GM19238 (cell line): ENCODE data around the gene FAM219A.
A peak's percentile ranks its signal among the peaks of the same experiment; 100 is the strongest.
"Not testable (repeated sequence)": the region's sequence is repeated elsewhere in the genome, so short reads cannot be mapped to it uniquely, and the experiment has no call there.

ENCODE experiments used
- DNase-seq: peaks from one replicate; pipeline ENCODE4 v3.0.0; 2011; ENCODE audit warnings: low spot score; ENCODE audit not compliant: insufficient read length

FAM219A gene

GRCh38 chr9:34446468-34446891 lies 11.9 kb downstream of the FAM219A start:
- DNase-seq, result no peak

GRCh38 chr9:34443976-34444375 lies 14.4 kb downstream of the FAM219A start:
- DNase-seq, result no peak

GRCh38 chr9:34443533-34443932 lies 14.8 kb downstream of the FAM219A start:
- no peak for DNase-seq

DNA sequence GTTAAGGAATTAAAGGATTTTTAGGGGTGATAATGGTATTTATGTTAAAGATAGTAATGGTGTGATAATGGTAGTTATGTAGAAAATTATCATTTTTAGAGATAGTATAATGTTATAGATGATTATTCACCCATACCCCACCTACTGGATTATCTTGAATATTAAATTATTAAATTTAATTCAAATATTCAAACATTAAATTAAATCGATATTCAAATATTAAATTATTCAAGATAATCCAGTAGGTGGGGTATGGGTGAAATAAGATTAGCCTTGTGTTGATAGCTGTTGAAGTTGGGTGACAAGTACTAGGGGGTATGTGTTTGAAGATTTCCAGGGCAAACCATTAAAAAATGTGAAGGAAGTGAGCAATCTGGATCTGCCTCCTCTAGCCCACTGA lies 15.6 kb downstream of the FAM219A start:
- DNase-seq, result no peak

DNA sequence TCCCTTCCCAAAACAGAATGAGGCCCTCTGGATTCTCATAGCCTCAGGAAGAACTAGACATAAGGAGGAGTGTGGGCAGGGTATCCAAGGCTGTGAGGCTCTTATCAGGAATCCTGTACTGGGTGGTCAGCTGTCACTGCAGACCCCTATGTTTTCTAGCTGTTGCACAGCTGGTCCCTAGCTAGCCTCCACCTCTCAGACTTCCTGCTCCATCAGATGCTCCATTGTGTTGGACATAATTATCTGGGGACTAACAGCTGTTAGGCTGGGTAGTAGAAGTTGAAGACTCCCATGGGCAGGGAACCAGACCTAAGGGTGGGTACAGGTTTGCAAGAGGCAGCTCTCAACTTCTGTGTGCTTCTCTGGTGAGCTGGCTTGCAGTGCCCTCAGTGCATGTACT lies 18.4 kb downstream of the FAM219A start:
- DNase-seq, result no peak

GRCh38 chr9:34438465-34438864 lies 19.9 kb downstream of the FAM219A start:
- DNase-seq, result not testable (repeated sequence)

- DNase-seq, result not testable (repeated sequence)
Observed at GRCh38 chr9:34437926-34438307, 20.5 kb downstream of the FAM219A start.

DNA sequence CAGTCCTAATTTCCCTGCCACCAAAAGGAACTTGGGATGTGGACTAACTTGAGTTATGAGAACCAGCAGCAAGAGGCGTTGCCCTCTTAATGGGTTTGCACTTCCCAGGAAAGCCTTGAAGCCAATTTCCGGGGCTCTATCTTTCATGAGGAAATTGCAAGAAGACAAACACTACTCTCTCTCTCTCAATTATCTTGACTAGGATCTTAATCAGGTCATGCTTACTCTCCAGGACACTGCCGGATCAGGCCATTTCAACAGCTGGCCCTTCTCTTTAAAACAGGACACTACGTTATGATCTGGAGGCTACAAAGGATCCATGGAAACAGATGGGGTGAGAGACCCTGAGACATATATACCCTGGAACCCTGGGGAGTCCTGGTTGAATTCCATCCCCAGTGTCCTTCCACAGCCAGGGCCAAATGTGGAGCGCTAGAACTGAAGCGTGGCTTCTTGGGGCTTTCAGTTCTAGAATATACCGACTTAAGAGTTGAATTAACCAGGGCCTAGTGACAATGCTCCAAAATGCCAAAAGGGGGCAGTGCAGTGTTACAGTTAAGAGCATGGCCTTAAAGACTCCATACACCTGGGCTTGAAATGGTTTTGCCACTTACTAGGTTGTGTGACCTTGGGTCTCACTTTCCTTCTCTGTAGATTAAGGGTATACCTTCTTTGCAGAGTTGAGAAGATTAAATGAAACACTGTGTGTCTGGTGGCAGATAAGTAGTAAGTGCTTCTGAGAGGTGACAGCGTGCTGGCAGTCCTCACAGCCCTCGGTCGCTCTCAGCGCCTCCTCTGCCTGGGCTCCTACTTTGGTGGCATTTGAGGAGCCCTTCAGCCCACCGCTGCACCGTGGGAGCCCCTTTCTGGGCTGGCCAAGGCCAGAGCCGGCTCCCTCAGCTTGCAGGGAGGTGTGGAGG lies 21.1 kb downstream of the FAM219A start:
- peak; percentile 32 for DNase-seq

DNA sequence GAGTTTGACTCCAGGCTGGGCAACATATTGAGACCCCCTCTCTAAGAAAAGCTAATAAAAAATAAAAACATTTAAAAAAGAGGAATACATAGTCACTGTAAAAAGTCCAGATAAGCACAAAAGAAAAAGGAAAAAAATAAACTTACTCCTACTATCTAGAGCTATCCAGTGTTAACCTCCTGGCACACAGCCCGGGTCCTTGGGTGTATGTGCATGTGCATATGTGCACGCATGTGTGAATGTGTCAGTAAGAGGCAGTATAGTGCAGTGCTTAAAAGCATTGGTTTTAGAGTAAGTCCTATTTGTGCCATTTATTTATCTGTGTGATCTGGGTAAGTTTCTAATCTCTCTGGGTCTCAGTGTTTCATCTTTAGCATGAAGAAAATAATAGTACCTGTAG lies 26.7 kb downstream of the FAM219A start:
- no peak for DNase-seq

- DNase-seq, result no peak
Observed at GRCh38 chr9:34430843-34431437, 27.4 kb downstream of the FAM219A start.

- no peak for DNase-seq
Observed at GRCh38 chr9:34428325-34428958, 29.9 kb downstream of the FAM219A start.

DNA sequence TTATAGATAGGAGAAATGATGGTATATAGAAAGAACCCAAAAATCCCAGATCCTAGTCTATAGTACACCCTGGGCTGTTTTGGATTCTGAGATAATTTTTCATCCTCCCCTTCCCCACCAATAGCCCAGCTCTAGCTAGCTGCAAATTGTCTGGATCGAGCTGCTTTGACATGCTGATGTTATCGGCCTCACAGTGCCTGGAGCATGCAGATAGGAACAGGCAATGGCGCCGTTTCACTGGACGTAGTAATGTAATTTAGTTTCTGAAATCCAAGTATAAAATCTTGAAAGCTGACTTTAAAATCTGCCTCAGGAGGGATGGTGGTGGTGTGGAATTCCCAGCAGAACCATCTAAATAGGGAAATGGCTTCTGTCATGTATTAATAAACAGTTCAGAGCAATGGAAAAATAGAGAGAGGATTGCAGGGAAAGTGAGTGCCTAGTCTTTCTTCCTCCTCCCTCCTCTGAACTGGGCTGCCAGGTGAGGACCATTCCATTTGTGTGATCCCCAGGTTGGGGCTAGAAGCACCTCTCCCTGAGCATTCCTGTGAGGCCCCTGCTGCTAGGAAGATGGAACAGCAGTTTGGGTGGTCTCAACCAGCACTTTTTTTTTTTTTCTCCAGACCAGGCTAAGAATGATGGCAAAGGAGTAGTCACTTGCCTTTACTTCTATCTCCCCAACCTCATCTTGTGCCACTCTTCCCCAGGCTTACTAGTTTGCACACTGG lies 31.9 kb downstream of the FAM219A start:
- DNase-seq, result no peak

DNA sequence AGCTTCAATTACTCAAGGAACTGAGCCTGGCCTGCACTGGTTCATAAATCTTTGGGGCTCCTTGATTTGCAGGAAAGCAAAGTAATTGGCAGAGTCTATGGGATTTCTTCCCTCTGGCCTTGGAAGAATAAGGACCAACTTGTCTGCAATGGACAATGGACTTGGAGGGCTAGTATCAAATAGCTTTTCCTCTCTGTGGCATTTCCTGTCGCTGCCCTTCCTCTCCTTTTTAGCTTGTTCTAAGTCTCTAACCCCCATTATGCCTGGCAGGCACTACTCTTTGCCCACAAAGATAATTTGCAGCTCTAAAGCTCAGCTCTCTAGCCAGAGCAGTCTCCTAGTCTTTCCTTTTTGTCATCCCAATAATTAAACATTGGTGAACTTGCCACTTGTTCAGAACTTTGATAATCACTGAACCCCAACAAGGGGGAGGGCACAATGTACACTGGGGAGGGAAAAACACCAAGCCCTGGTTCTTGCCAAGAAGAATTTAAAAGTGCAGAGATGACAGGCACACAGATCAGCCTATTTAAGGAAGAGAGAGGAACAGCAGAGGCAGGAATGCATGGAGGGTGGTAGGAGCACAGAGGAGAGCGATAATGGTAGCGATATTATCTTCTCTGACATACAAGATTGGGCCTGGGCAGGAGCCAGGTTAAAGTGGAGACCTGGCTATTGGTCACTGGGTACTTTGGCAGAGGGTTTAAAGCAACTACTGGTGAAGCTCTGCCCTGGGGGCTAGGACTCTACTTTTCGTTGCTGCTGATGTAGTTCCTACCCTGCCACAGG lies 38.5 kb downstream of the FAM219A start:
- DNase-seq, result no peak

DNA sequence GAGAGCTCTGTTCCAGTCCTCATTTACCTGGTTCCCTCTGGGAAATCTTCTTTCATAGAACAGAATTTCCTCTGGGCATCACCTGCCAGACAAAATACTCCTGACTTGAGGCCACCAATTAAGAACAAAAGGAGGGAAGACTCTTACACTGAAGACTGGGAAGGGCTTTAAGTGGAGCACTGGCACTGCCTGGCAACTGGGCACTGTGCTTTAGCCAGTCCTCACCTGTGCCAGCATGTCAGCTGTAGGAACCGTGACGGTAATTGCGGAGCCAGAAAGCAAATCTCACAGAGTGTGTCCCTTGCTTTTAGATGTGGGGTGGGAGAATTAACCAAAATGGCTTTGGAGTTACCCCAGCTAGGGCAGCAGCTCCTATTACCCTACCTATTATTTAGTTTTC lies 40.6 kb downstream of the FAM219A start:
- no peak for DNase-seq

DNA sequence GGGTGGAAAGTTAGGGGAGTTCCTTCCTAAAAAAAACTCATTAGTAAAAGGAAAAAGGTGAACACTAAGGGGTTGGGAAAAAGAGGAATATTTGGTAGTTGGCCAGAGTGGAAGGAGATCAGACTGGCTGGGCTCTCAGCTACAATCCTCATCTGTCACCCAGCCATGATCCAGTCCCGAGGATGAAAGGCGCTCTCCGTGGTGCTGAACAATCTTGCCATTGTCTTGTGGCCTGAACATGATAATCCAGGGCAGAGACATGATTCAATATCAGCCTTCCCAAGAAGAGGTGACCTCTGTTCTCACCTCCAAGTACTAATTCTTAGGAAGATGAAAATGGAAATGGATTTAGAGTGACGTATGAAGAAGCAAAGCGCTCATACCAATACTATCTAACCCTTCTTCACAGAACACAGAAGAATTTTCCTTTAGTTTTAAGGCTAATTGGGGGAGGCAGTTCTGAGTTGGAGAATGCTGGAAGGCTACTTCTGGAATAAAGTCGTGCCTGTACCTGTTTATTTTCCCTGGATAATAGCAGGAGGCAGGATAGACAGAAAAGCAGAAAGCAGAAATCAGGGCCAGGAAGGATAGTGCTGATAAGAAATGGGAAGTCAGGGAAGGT lies 45.0 kb downstream of the FAM219A start:
- peak; percentile 23 for DNase-seq

- DNase-seq, result no peak
Observed at GRCh38 chr9:34412336-34412735, 46.0 kb downstream of the FAM219A start.

DNA sequence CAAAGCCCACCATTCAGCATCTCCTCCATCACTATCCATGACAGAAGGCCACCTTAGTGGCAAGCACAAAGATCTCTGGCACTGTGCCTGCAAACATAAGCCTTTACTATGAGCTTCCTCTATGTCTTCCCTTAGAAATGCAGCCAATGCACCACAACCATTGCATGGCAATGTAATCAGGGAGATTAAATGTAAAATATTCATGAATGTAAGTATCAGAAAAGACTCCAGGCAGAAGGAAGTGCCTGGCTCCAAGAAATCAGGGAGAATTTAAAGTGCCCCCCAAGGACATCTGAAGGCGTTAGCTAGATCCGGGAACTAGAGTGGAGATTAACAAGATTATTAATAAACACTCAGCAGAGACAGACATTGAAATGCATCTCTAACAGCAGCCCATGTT lies 49.2 kb downstream of the FAM219A start:
- no peak for DNase-seq

- no peak for DNase-seq
Observed at GRCh38 chr9:34408173-34408572, 50.2 kb downstream of the FAM219A start.

DNA sequence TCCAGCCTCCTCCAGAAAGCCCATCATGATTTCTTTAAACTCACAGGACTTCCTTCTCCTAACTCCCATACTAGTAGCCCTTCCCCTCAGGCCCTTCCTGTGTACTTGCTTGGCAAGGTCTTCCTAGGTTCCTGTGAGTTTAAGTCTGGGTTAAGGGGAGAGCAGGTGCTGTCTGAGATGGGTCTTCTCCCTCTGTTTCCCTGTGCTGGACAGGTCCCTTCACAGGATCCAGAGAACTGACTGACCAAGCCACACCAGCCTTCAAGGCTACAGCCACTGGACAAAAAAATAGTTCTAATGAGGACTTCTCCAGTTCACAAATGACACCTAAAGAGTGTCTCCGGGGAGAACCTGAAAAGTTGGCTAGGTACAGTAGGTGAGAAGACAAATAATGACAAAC lies 52.2 kb downstream of the FAM219A start:
- no peak for DNase-seq

DNA sequence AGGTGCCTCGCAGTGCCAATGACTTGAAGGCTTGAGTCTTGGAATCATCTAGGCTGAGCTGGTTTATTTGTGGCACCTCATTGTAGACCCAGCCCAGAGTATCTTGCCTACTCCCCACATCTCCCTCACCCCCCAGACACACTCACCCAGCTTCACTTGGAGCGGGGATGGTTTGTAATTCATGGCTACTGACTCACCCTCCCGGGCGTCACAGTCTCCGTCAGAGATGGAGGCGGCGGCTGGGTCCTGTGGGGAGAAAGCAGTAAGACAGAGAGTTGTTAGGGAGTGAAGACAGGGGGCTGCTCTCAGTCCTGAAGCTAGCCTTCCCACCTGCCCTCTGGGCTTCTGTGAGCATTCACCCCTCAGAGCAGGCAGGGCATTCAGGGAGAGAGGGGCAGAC lies 52.7 kb downstream of the FAM219A start:
- DNase-seq, result no peak
